Right renal cortex interstitium (tissue), 3 donors: ENCODE results near the gene MUSK. TPM values are rescaled to one million over a fixed set of nuclear protein-coding genes. Genes with fewer than 3 reads are reported as not detected.
A peak's percentile ranks its signal among the peaks of the same experiment; 100 is the strongest.

ENCODE experiments used
- DNase-seq, 3 donors: peaks; one replicate each; pipeline ENCODE4 v3.0.0-alpha.2; 2013; ENCODE audit warnings: low read depth in 3 of 3, low spot score in 2 of 3
- polyA plus RNA-seq, 3 donors: library from polyadenylated mRNA; unstranded; fragments of 120-200 nt; gene quantifications; one replicate each; pipeline ENCODE4 v1.2.1, GENCODE V29; 2013; ENCODE audit not compliant: insufficient read length in 3 of 3

Gene MUSK
- polyA plus RNA-seq, result under 1 TPM in 1 of 3 donors, not detected in 2; 0.14 TPM

- DNase-seq, result no peak
Measured at GRCh38 chr9:110668570-110669167, at the start of gene MUSK. Gene MUSK, plus strand, starts transcription at chr9:110668791. Its CDS starts 114 bp downstream, at chr9:110668905.

DNA sequence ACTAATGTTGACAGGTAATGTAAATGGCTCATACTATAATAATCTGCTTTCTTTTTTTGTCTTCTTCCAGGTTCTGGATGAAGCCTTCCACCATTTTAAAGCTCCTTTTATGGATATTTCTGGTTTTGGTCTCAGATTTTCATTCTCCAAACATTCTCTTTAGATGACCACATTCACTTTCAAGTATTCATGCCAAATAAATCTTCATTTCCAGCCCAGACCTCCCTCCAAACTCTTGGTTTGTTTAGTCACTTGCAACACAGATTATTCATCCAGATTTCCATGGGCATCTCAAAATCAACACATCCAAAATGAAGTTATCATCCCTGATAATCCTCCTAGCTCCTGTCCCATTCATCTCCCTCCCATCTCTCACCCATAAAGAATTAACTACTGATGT is 48.8 kb upstream of the MUSK start:
- no peak for DNase-seq

- no peak for DNase-seq
Measured at GRCh38 chr9:110620726-110621125, 47.9 kb upstream of the MUSK start.

- no peak for DNase-seq
Measured at GRCh38 chr9:110622368-110622767, 46.2 kb upstream of the MUSK start.

DNA sequence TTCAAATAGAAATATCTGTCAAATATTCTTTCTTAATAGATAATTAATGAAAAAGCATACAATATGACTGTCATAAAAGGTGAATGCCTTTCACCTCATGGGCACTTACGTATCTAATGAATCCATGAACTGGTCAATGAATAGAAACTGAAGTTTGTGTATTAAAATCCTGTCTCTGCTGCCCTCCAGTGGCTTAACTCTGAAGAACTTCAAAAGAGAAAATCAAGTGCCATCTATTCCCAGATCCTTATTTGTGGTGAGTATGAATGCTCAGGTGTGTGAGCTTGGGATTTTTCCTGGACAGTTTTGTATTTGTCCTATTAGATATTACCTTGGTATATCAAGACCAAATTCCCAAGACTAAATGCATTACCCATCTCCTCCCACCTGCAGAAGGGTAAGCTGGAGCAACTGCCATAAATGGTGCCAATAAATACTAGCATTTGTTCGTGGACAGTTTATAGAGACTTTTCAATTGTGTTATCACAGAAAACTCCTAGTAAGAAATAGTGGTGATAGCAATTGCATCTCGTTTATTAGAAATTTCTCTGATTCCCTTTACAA is 45.0 kb upstream of the MUSK start:
- DNase-seq, result peak in 2 of 3 donors; percentile 39 to 56

- DNase-seq, result no peak
Measured at GRCh38 chr9:110626101-110626829, 42.3 kb upstream of the MUSK start.

DNA sequence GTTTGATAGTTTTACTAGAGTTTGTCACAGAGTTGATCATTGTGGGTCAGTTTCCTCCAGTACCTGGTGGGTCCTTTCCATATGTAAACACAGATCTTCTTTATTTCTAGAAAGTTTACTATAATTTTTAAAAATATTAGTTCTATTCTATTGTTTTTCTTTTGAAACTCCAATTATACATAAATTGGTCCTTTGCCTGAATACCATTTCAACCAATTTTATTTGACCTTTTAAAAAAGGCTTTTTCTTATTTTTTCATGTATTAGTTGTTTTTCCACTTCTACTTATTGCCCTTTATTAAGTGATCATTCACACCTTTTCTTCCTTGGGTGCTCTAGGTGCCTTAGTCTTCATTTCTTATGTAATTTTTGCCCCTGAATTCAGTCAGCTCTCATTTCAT is 33.0 kb upstream of the MUSK start:
- DNase-seq, result no peak

DNA sequence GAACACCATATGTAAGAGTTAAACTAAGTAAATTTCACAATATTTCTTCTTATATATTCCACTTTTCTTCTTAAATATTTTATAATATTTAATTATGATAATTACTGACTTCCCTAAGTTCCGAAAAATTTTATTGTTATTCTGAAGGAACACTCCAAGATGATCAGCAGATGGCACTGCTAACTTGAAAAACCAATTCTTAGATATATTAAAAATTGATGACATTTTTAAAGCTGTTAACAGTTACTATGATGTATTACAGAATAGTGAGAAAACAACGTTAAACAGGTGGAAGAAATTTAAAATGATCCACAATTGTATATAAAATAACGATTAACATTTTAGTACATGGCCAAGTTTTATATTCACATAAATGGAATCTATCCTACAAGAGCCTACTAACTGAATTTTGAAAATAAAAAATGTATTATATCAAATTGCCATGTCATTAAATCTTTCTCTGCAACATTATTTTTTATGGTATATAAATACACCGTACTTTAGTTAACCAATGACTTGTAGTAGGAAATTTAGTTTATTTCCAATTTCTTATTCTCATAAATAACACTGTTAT is 30.1 kb upstream of the MUSK start:
- DNase-seq, result no peak

DNA sequence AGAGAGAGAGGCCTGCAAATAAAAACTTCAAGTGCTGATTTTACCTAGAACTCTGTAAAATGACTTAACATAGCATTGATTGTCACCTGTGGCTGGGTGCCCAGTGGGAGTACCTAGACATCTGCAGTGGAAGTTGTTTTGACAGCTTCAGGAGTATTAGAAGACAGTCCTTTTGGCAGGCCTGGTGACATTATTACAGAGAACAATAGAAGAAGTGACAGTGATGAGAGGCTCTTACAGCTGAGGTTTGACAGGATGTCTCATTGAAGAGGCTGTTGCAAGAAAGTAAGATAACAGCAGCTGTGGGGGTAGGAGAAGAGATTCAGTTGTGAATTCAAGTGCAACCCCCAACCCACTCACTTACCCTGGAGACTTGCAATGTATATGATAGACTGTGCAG is 27.9 kb upstream of the MUSK start:
- DNase-seq, result no peak

DNA sequence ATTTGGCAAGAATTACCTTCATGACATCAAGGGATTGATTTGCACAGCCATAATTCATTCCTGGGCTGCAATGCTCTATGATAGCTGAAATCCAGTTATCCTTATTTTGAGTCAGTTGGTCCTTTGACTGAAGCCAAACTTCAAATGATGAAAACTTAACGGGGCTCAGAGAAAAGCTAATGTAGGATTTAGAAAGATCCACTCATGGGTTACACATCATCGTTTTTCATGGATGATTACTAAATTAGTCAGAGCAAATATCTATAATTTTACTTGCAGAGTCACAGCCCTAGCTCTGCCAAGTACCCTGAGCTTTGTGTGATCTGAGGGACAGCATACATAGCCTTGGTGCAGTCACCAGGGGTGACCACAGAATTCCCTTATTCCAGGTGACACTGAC is 27.3 kb upstream of the MUSK start:
- DNase-seq, result no peak

- DNase-seq, result no peak
Measured at GRCh38 chr9:110648696-110649095, 19.9 kb upstream of the MUSK start.

- no peak for DNase-seq
Measured at GRCh38 chr9:110650261-110650660, 18.3 kb upstream of the MUSK start.

- peak in 2 of 3 donors; percentile 13 to 21 for DNase-seq
Measured at GRCh38 chr9:110650991-110651411, 17.6 kb upstream of the MUSK start.

GRCh38 chr9:110655754-110656641 is 12.6 kb upstream of the MUSK start:
- DNase-seq, result no peak

DNA sequence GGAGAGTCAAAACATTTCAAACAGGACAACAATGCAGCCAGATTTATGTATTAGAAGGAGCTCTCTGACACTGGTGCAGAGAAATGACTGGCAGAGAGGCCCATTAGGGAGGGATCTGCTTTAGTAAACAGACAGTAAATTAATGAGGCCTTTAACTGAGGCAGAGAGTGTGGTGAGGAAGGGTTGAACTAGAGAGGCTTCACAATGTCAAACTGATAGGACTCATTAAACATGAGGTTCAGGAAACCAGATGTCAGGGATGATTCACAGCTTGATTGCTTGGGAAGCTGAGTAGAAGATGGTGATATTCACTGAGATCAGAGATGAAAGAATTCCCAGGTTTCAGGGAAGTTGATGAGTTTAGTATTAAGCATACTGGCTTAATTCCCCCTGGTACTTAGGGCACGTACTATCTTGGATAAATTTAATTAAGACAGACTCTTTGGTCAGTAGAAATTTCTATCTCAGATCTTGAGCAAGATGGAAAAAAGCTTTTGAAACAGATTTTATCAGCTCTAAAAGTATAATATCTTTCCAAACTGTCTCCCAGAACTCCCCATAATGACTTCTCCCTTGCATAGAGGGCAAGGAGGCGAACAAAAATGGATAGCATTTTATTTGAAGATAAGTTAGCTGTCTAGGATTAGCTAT is 8.6 kb upstream of the MUSK start:
- DNase-seq, result peak in 2 of 3 donors; percentile 42 to 55

GRCh38 chr9:110669433-110669832 is 842 bp downstream of the MUSK start:
- DNase-seq, result no peak

- DNase-seq, result no peak
Measured at GRCh38 chr9:110671849-110672248, 3.3 kb downstream of the MUSK start.

- DNase-seq, result no peak
Measured at GRCh38 chr9:110672873-110673510, 4.4 kb downstream of the MUSK start.

- DNase-seq, result no peak
Measured at GRCh38 chr9:110687497-110687896, 18.9 kb downstream of the MUSK start.

- no peak for DNase-seq
Measured at GRCh38 chr9:110688329-110688728, 19.7 kb downstream of the MUSK start.
